ENCODE data around the gene TUT7. TPM values are rescaled to one million over a fixed set of nuclear protein-coding genes. Genes with fewer than 3 reads are reported as not detected.
"Not testable (repeated sequence)": the region's sequence is repeated elsewhere in the genome, so short reads cannot be mapped to it uniquely, and the experiment has no call there.

TUT7 gene
- total RNA-seq, 1 experiment from 2014 or later = 21.6 TPM

- Histone ChIP-seq H3K27ac (no peak overlapping the region), H3K4me3 (no peak overlapping the region), H3K4me1 (replicated peaks) (peaks cover 4% of the 10 kb centered on the region), H3K9me3 (replicated peaks) (no peaks in the 10 kb centered on the region), H3K36me3 (peaks cover 96% of the 10 kb centered on the region), H3K27me3 (replicated peaks) (no peaks in the 10 kb centered on the region)
- DNase-seq (ENCODE audit: low read depth in 1 of 2, low spot score in 2 of 2) = no peak
Measured at GRCh38 chr9:86304236-86304730, 49.9 kb downstream of the TUT7 start.

- peaks cover 13% of the 10 kb centered on the region for H3K4me1 ChIP-seq (replicated peaks)
- no peaks in the 10 kb centered on the region for H3K9me3 ChIP-seq (replicated peaks)
- no peak overlapping the region for H3K27ac ChIP-seq
- no peak for DNase-seq (ENCODE audit: low read depth in 1 of 2, low spot score in 2 of 2)
- peaks cover 96% of the 10 kb centered on the region for H3K36me3 ChIP-seq
- H3K27me3 ChIP-seq (replicated peaks) = no peaks in the 10 kb centered on the region
- no peak overlapping the region for H3K4me3 ChIP-seq
Measured at GRCh38 chr9:86303316-86303975, 50.8 kb downstream of the TUT7 start.

GRCh38 chr9:86301686-86302085 is 52.5 kb downstream of the TUT7 start:
- H3K27me3 ChIP-seq (replicated peaks) = no peaks in the 10 kb centered on the region
- peaks cover 19% of the 10 kb centered on the region for H3K4me1 ChIP-seq (replicated peaks)
- no peak overlapping the region for H3K27ac ChIP-seq
- H3K9me3 ChIP-seq (replicated peaks) = no peaks in the 10 kb centered on the region
- H3K4me3 ChIP-seq = no peak overlapping the region
- no peak for DNase-seq (ENCODE audit: low read depth in 1 of 2, low spot score in 2 of 2)
- peaks cover 96% of the 10 kb centered on the region for H3K36me3 ChIP-seq

GRCh38 chr9:86300701-86301100 is 53.5 kb downstream of the TUT7 start:
- no peak overlapping the region for H3K27ac ChIP-seq
- no peaks in the 10 kb centered on the region for H3K9me3 ChIP-seq (replicated peaks)
- peaks cover 95% of the 10 kb centered on the region for H3K36me3 ChIP-seq
- H3K4me3 ChIP-seq = no peak overlapping the region
- no peak for DNase-seq (ENCODE audit: low read depth in 1 of 2, low spot score in 2 of 2)
- H3K4me1 ChIP-seq (replicated peaks) = peaks cover 19% of the 10 kb centered on the region
- H3K27me3 ChIP-seq (replicated peaks) = no peaks in the 10 kb centered on the region

- DNase-seq (ENCODE audit: low read depth in 1 of 2, low spot score in 2 of 2) = peak in 1 of 2 experiments; percentile 39
- H3K4me3 ChIP-seq = peak overlapping the region; percentile 14
- H3K27me3 ChIP-seq (replicated peaks) = no peaks in the 10 kb centered on the region
- peak overlapping the region; percentile 28 for H3K27ac ChIP-seq
- H3K36me3 ChIP-seq = peaks cover 81% of the 10 kb centered on the region
- no peaks in the 10 kb centered on the region for H3K9me3 ChIP-seq (replicated peaks)
- peaks cover 19% of the 10 kb centered on the region for H3K4me1 ChIP-seq (replicated peaks)
Measured at GRCh38 chr9:86298873-86299272, 55.3 kb downstream of the TUT7 start.

GRCh38 chr9:86290341-86290740 is 63.9 kb downstream of the TUT7 start:
- not testable (repeated sequence) for H3K27me3 ChIP-seq (replicated peaks); H3K4me3 ChIP-seq; H3K27ac ChIP-seq; H3K9me3 ChIP-seq (replicated peaks); H3K4me1 ChIP-seq (replicated peaks); DNase-seq (ENCODE audit: low read depth in 1 of 2, low spot score in 2 of 2)
- H3K36me3 ChIP-seq = peaks cover 15% of the 10 kb centered on the region

GRCh38 chr9:86288499-86289198 is 65.6 kb downstream of the TUT7 start:
- peaks cover 9% of the 10 kb centered on the region for H3K36me3 ChIP-seq
- no peaks in the 10 kb centered on the region for H3K9me3 ChIP-seq (replicated peaks)
- no peak for DNase-seq (ENCODE audit: low read depth in 1 of 2, low spot score in 2 of 2)
- no peak overlapping the region for H3K4me3 ChIP-seq
- H3K4me1 ChIP-seq (replicated peaks) = no peaks in the 10 kb centered on the region
- no peak overlapping the region for H3K27ac ChIP-seq
- H3K27me3 ChIP-seq (replicated peaks) = no peaks in the 10 kb centered on the region

- H3K27ac ChIP-seq = no peak overlapping the region
- DNase-seq (ENCODE audit: low read depth in 1 of 2, low spot score in 2 of 2) = peak in 1 of 2 experiments; percentile 6
Measured at GRCh38 chr9:86287013-86287412, 67.2 kb downstream of the TUT7 start.

GRCh38 chr9:86286278-86286677 is 67.9 kb downstream of the TUT7 start:
- Histone ChIP-seq H3K4me3 (no peak overlapping the region), H3K27me3 (replicated peaks) (no peaks in the 10 kb centered on the region), H3K27ac (no peak overlapping the region), H3K9me3 (replicated peaks) (no peaks in the 10 kb centered on the region), H3K4me1 (replicated peaks) (peaks cover 9% of the 10 kb centered on the region), H3K36me3 (peaks cover 11% of the 10 kb centered on the region)
- no peak for DNase-seq (ENCODE audit: low read depth in 1 of 2, low spot score in 2 of 2)

More at GRCh38 chr9:86287013-86287412, 67.2 kb downstream of the TUT7 start:
- peaks cover 6% of the 10 kb centered on the region for H3K4me1 ChIP-seq (replicated peaks)
- H3K36me3 ChIP-seq = peaks cover 5% of the 10 kb centered on the region; the same call in 1 of the 2 replicates
- no peak overlapping the region for H3K4me3 ChIP-seq
- no peaks in the 10 kb centered on the region for H3K27me3 ChIP-seq (replicated peaks)
- H3K9me3 ChIP-seq (replicated peaks) = no peaks in the 10 kb centered on the region

- no peak overlapping the region for H3K27ac ChIP-seq
- DNase-seq (ENCODE audit: low read depth in 1 of 2, low spot score in 2 of 2) = no peak
- H3K27me3 ChIP-seq (replicated peaks) = no peaks in the 10 kb centered on the region
- peaks cover 13% of the 10 kb centered on the region for H3K4me1 ChIP-seq (replicated peaks)
- H3K36me3 ChIP-seq = peaks cover 11% of the 10 kb centered on the region
- H3K9me3 ChIP-seq (replicated peaks) = no peaks in the 10 kb centered on the region
- no peak overlapping the region for H3K4me3 ChIP-seq
Measured at GRCh38 chr9:86285261-86285660, 68.9 kb downstream of the TUT7 start.

- no peaks in the 10 kb centered on the region for H3K27me3 ChIP-seq (replicated peaks)
- peaks cover 16% of the 10 kb centered on the region for H3K4me1 ChIP-seq (replicated peaks)
- H3K27ac ChIP-seq = peak overlapping the region; percentile 93
- peak in 1 of 2 experiments; percentile 64 for DNase-seq (ENCODE audit: low read depth in 1 of 2, low spot score in 2 of 2)
- peaks cover 28% of the 10 kb centered on the region for H3K36me3 ChIP-seq
- H3K9me3 ChIP-seq (replicated peaks) = no peaks in the 10 kb centered on the region
- H3K4me3 ChIP-seq = peak overlapping the region; percentile 88
Measured at GRCh38 chr9:86282979-86283535, 71.2 kb downstream of the TUT7 start.

GRCh38 chr9:86282077-86282978 is 71.9 kb downstream of the TUT7 start, which contains the start of gene ISCA1:
TSS of gene ISCA1 (minus strand) at chr9:86282538. CDS start at chr9:86282458, 80 bp downstream.
- Histone ChIP-seq H3K27ac (peak within 1 kb of the TSS; percentile 93), H3K4me1 (replicated peaks) (peaks cover 16% of the 10 kb centered on the region), H3K9me3 (replicated peaks) (no peaks in the 10 kb centered on the region), H3K27me3 (replicated peaks) (no peaks in the 10 kb centered on the region), H3K36me3 (peaks cover 28% of the 10 kb centered on the region), H3K4me3 (peak within 1 kb of the TSS; percentile 88)
- peak; percentile 93 to 97 for DNase-seq (ENCODE audit: low read depth in 1 of 2, low spot score in 2 of 2)

GRCh38 chr9:86281593-86282076 is 72.6 kb downstream of the TUT7 start:
- Histone ChIP-seq H3K4me3 (peak overlapping the region; percentile 88), H3K4me1 (replicated peaks) (peaks cover 16% of the 10 kb centered on the region), H3K27me3 (replicated peaks) (no peaks in the 10 kb centered on the region), H3K36me3 (peaks cover 26% of the 10 kb centered on the region), H3K27ac (peak overlapping the region; percentile 93), H3K9me3 (replicated peaks) (no peaks in the 10 kb centered on the region)
- no peak for DNase-seq (ENCODE audit: low read depth in 1 of 2, low spot score in 2 of 2)

Data from SJSA1 (cell line).